Right lobe of liver (tissue), 4 donors: ENCODE measurements around the gene FGFBP1.

Source experiments
- CTCF ChIP-seq, 4 donors: fragments of 200-600 bp in 3 of 4; fragments of 450-650 bp in 1 of 4; IDR thresholded peaks; one replicate each; pipeline versions ENCODE4 v1.5.1 to v1.8.0; 2016 to 2022; ENCODE audit warnings: antibody characterized with exemption in 4 of 4, mild to moderate bottlenecking in 2 of 4
- POLR2A ChIP-seq: fragments of 450-650 bp; IDR thresholded peaks from one replicate; pipeline ENCODE4 v1.6.1; 2017; ENCODE audit warnings: antibody characterized with exemption, mild to moderate bottlenecking
- donor health status: DM: no; HTN: no; CAD: no.
- donor health status: DM: no; HTN: no; CAD: no.
- donor health status: DM: no; HTN: yes; CAD: no.

GRCh38 chr4:15945516-15945915 is 7.0 kb upstream of the FGFBP1 start:
- TF ChIP-seq CTCF (IDR thresholded peaks at IDR 0.05): no peak
- no peak for TF ChIP-seq POLR2A
